ENCODE measurements around the gene HNF4A.
A peak's percentile ranks its signal among the peaks of the same experiment; 100 is the strongest.
"Not testable (repeated sequence)": the region's sequence is repeated elsewhere in the genome, so short reads cannot be mapped to it uniquely, and the experiment has no call there.

Gene HNF4A

GRCh38 chr20:44345941-44346340, 9.6 kb upstream of the HNF4A start:
- not testable (repeated sequence) for DNase-seq (ENCODE audit: low read depth)

- no peak for DNase-seq (ENCODE audit: low read depth)
Observed at GRCh38 chr20:44348168-44348659, 7.3 kb upstream of the HNF4A start.

- no peak for DNase-seq (ENCODE audit: low read depth)
Observed at GRCh38 chr20:44349349-44349748, 6.2 kb upstream of the HNF4A start.

- no peak for DNase-seq (ENCODE audit: low read depth)
Observed at GRCh38 chr20:44350567-44350966, 4.9 kb upstream of the HNF4A start.

GRCh38 chr20:44354979-44355497, 461 bp upstream of the HNF4A start:
- DNase-seq (ENCODE audit: low read depth), result no peak

- no peak for DNase-seq (ENCODE audit: low read depth)
Observed at GRCh38 chr20:44356353-44356723, 839 bp downstream of the HNF4A start.

- DNase-seq (ENCODE audit: low read depth), result no peak
Observed at GRCh38 chr20:44357020-44357419, 1.5 kb downstream of the HNF4A start.

GRCh38 chr20:44357555-44358125, 2.1 kb downstream of the HNF4A start:
- DNase-seq (ENCODE audit: low read depth), result no peak

GRCh38 chr20:44358776-44359175, 3.3 kb downstream of the HNF4A start:
- no peak for DNase-seq (ENCODE audit: low read depth)

- no peak for DNase-seq (ENCODE audit: low read depth)
Observed at GRCh38 chr20:44360221-44360620, 4.7 kb downstream of the HNF4A start.

- no peak for DNase-seq (ENCODE audit: low read depth)
Observed at GRCh38 chr20:44361021-44361420, 5.5 kb downstream of the HNF4A start.

- DNase-seq (ENCODE audit: low read depth), result no peak
Observed at GRCh38 chr20:44362466-44362940, 7.0 kb downstream of the HNF4A start.

- no peak for DNase-seq (ENCODE audit: low read depth)
Observed at GRCh38 chr20:44364068-44364467, 8.6 kb downstream of the HNF4A start.

GRCh38 chr20:44364780-44365179, 9.3 kb downstream of the HNF4A start:
- DNase-seq (ENCODE audit: low read depth), result no peak

- DNase-seq (ENCODE audit: low read depth), result no peak
Observed at GRCh38 chr20:44367746-44368145, 12.2 kb downstream of the HNF4A start.

GRCh38 chr20:44370639-44371218, 15.2 kb downstream of the HNF4A start:
- no peak for DNase-seq (ENCODE audit: low read depth)

GRCh38 chr20:44382641-44383040, 27.1 kb downstream of the HNF4A start:
- DNase-seq (ENCODE audit: low read depth), result no peak

- peak; percentile 72 for DNase-seq (ENCODE audit: low read depth)
Observed at GRCh38 chr20:44384423-44385027, 29.0 kb downstream of the HNF4A start.

GRCh38 chr20:44388466-44389023, 33.0 kb downstream of the HNF4A start:
- DNase-seq (ENCODE audit: low read depth), result peak; percentile 40

GRCh38 chr20:44389871-44390270, 34.4 kb downstream of the HNF4A start:
- no peak for DNase-seq (ENCODE audit: low read depth)

- no peak for DNase-seq (ENCODE audit: low read depth)
Observed at GRCh38 chr20:44390280-44390679, 34.8 kb downstream of the HNF4A start.

- no peak for DNase-seq (ENCODE audit: low read depth)
Observed at GRCh38 chr20:44392088-44392775, 36.7 kb downstream of the HNF4A start.

All from activated T-helper 9 cell treated with anti-CD3 and anti-CD28 coated beads, Interleukin-2, amount 50 U/mL, for 16 hours (primary cell).